Activated CD8-positive, alpha-beta T cell treated with anti-CD3 and anti-CD28 coated beads for 36 hours (primary cell): ENCODE data around the gene TP73. TPM values are rescaled to one million over a fixed set of nuclear protein-coding genes. Genes with fewer than 3 reads are reported as not detected.

ENCODE experiments used
- ATAC-seq: fragments of 200-7000 bp; cut with Tn5 transposase; one replicate; pipeline ENCODE4 v1.10.0; 2021; ENCODE audit warnings: mild to moderate bottlenecking, moderate library complexity
- CTCF ChIA-PET: fragments of 350-600 bp; sonication (Branson Sonifier 250); formaldehyde crosslinking; loops from one replicate; lab custom pipeline; 2021; ENCODE audit warnings: antibody characterized with exemption; lab: Charles Lee
- POLR2A ChIA-PET: fragments of 350-600 bp; sonication (Branson Sonifier 250); formaldehyde crosslinking; loops from one replicate; lab custom pipeline; 2021; ENCODE audit warnings: antibody characterized with exemption; lab: Charles Lee
- DNase-seq: peaks from one replicate; pipeline ENCODE4 v3.0.0-alpha.2; 2020
- H3K27ac Mint-ChIP-seq: one replicate; pipeline ENCODE4 v1.8.0; 2021; ENCODE audit warnings: mild to moderate bottlenecking, mixed read lengths
- H3K27me3 Mint-ChIP-seq: one replicate; pipeline ENCODE4 v1.8.0; 2021; ENCODE audit warnings: mixed read lengths
- H3K36me3 Mint-ChIP-seq: one replicate; pipeline ENCODE4 v1.8.0; 2021; ENCODE audit warnings: low read depth, mixed read lengths
- H3K4me1 Mint-ChIP-seq: one replicate; pipeline ENCODE4 v1.8.0; 2021; ENCODE audit warnings: low read depth, mixed read lengths
- H3K4me3 Mint-ChIP-seq: one replicate; pipeline ENCODE4 v1.8.0; 2021; ENCODE audit warnings: mild to moderate bottlenecking, moderate library complexity, mixed read lengths
- H3K9me3 Mint-ChIP-seq: one replicate; pipeline ENCODE4 v1.8.0; 2021; ENCODE audit warnings: mixed read lengths
- CTCF ChIP-seq: fragments of 200-600 bp; IDR thresholded peaks from one replicate; pipeline ENCODE4 v1.8.0; 2022; ENCODE audit warnings: antibody characterized with exemption, mild to moderate bottlenecking
- intact Hi-C: fragments of 100-400 bp; cut with micrococcal nuclease; formaldehyde crosslinking; loops from one replicate; pipeline ENCODE4 v1.10.0; 2022
- total RNA-seq, 2 experiments: library from RNA; stranded (reverse); gene quantifications; one replicate each; pipeline ENCODE4 v1.2.3, GENCODE V29; 2021

TP73 gene
- total RNA-seq, 2 experiments from 2014 or later = 0.60 to 0.68 TPM

DNA sequence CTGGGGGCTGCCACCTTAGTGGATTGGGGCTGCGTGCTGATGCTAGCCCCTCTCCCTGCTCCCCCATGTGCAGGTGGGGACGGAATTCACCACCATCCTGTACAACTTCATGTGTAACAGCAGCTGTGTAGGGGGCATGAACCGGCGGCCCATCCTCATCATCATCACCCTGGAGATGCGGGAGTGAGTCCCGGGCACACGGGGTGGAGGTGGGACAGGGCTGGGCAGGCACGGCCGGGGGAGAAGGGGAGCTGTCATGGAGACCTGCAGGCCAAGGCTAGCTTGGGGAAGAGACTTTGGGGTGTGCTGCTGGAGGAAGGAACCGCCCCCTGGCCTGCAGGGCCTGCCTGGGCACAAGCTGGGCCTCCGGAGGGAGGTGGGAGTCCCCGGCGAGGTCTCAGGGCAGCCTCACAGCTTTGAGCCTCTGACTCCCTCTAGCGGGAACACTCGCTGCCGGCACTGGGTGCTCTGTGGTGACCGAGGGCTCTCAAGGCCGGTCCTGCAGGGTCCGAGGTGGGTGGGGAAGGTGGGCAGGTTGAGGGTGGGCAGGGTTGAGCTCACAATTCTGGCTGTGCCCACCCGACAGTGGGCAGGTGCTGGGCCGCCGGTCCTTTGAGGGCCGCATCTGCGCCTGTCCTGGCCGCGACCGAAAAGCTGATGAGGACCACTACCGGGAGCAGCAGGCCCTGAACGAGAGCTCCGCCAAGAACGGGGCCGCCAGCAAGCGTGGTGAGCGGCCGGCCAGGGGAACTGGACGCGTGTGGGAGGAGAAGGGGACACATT, 74.9 kb downstream of the TP73 start:
- Mint-ChIP-seq H3K27me3 (no peaks in the 10 kb centered on the region), H3K4me3 (no peak overlapping the region), H3K4me1 (no peaks in the 10 kb centered on the region), H3K9me3 (no peaks in the 10 kb centered on the region), H3K27ac (no peak overlapping the region), H3K36me3 (no peaks in the 10 kb centered on the region)
- CTCF ChIA-PET = interaction anchor here (0.7 to 1.2 kb wide), 5 partner anchors 32 to 108 kb away, joined by 3 to 5 read pairs (median 3); no protein-coding TSS in a partner anchor
- DNase-seq (peak; percentile 54), ATAC-seq (peak; percentile 58)
- POLR2A ChIA-PET = no interaction called here
- intact Hi-C loops = no loop called here
- peak; percentile 51 for TF ChIP-seq CTCF

DNA sequence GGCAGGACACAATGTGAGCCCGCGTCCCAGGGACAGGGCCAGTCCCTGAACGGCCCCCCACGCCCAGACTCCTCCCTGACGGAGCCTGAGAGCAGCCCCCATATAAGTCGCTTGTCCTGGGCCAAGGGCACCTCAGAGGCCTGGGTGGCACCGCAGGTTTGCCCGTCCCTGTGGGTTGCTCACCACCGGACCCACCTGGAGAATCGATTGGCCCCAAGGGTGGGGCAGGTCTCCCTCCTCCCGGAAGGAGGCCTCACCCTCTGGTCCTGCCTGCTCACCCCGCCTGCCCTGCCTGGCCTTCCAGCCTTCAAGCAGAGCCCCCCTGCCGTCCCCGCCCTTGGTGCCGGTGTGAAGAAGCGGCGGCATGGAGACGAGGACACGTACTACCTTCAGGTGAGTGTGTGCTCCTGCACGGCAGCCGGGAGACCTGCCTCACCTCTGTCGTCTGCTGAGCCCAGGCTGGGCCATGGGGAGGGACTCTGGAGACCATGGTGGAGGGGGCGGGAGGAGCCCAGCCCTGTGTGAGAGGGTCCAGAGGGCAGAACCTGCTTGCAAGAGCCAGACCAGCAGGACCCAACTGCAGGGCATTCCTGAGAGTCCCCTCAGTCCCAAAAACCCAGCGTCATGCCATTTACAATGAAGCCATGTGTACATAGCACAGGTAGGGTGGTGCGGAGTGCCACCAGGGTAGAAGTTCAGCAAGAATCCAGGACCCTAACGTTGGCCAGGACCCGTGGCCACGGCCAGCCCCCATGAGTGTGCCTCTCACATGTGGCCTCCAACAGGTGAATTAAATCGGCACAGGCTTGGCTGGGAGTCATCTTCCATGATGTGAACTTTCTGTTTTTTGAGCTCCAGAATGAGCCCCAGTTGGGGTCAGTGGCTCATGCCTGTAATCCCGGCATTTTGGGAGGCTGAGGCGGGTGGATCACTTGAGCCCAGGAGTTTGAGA, 75.8 kb downstream of the TP73 start:
- no peaks in the 10 kb centered on the region for H3K27me3 Mint-ChIP-seq
- H3K9me3 Mint-ChIP-seq = no peaks in the 10 kb centered on the region
- ChIA-PET CTCF (interaction anchor here (1.0 to 1.2 kb wide), 3 partner anchors 102 to 109 kb away, joined by 3 to 5 read pairs (median 3); no protein-coding TSS in a partner anchor), POLR2A (no interaction called here)
- DNase-seq (no peak), ATAC-seq (no peak)
- no peak overlapping the region for H3K4me3 Mint-ChIP-seq
- H3K36me3 Mint-ChIP-seq = no peaks in the 10 kb centered on the region
- TF ChIP-seq CTCF = no peak
- intact Hi-C loops = no loop called here
- no peaks in the 10 kb centered on the region for H3K4me1 Mint-ChIP-seq
- no peak overlapping the region for H3K27ac Mint-ChIP-seq

DNA sequence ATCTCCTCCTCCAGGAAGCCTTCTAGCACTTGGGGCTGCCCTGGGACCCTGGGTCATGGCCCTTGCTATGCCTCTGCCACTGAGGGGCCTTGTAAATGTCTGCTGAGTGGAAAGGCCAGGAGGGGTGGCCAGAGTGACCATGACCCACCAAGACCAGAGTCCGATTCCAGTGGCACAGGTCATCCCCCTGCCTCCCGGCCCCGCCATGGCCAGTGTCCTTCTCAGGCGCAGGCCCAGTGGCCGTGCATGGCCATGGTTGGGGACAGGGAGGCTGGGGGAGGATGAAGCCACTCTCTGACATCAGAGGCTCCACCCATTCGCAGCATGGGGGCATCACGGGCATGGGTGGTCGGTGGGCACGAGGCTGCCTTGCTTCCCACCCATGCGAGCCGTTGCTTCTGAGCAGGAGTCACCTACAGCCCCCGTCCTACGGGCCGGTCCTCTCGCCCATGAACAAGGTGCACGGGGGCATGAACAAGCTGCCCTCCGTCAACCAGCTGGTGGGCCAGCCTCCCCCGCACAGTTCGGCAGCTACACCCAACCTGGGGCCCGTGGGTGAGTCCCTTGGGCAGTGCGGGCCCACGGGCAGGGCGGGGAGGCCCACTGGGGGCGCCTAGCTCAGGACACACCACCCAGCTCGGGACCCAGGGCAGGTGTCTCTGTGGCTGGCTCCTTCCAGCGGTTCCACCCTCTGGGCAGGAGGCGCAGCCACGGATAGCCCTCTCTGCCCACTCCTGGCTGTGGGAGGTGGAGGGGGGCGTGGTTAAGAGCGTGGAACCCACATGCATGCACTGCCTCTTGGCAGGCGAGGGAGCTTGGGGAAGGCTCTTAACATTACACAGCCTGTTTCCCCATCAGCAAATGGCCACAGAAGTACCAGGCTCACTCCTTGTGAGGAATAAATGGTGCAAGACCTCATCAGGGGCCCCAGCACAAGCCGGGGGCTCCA, 77.6 kb downstream of the TP73 start:
- POLR2A ChIA-PET = interaction anchor here (0.6 kb wide), 1 partner anchor 70 kb away, joined by 3 read pairs; no protein-coding TSS in a partner anchor
- CTCF ChIA-PET = no interaction called here
- Mint-ChIP-seq H3K4me3 (no peak overlapping the region), H3K27ac (no peak overlapping the region), H3K27me3 (no peaks in the 10 kb centered on the region), H3K4me1 (no peaks in the 10 kb centered on the region), H3K36me3 (no peaks in the 10 kb centered on the region), H3K9me3 (no peaks in the 10 kb centered on the region)
- intact Hi-C loops = no loop called here
- ATAC-seq (no peak), DNase-seq (no peak)
- no peak for TF ChIP-seq CTCF

DNA sequence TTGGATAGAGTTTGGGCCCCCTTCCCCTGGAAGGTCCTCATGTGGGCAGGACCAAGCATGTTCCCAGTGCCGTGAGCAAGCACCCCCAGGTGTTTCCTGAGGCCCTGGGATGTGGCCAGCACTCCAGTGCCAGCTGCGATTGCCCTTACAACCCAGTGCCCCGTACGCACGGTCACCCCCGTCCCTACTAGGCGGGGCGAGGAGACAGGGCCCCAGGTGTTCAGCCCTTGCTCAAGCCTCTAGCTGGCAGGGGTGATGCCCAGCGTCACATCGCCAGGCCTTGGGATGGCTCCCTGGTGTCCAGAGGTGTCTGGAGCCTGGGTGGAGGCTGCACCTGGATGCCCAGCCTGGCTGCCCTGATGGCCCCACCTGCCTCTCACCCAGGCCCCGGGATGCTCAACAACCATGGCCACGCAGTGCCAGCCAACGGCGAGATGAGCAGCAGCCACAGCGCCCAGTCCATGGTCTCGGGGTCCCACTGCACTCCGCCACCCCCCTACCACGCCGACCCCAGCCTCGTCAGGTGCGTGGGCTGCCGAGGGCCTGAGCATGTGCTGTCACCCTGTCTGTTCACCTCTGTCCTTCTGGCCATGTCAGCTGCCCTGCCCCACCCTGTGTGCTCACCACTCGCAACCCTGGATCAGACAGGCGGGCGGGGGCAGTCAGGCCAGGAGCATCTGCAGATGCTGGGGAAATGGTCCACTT, 78.4 kb downstream of the TP73 start:
- no peaks in the 10 kb centered on the region for H3K9me3 Mint-ChIP-seq
- no peak overlapping the region for H3K4me3 Mint-ChIP-seq
- no peaks in the 10 kb centered on the region for H3K36me3 Mint-ChIP-seq
- DNase-seq (no peak), ATAC-seq (no peak)
- ChIA-PET CTCF (no interaction called here), POLR2A (no interaction called here)
- H3K27me3 Mint-ChIP-seq = no peaks in the 10 kb centered on the region
- H3K27ac Mint-ChIP-seq = no peak overlapping the region
- TF ChIP-seq CTCF = no peak
- intact Hi-C loops = no loop called here
- H3K4me1 Mint-ChIP-seq = no peaks in the 10 kb centered on the region
